SK-N-MC (cell line): ENCODE measurements around the gene PTPRM.

Experiments used
- EZH2 ChIP-seq: fragments of 200-600 bp; sonication (generic); IDR thresholded peaks from one replicate; pipeline ENCODE4 v1.6.1; 2017; ENCODE audit warnings: antibody characterized with exemption
- FOXP2 ChIP-seq: optimal IDR thresholded peaks from 2 replicates; pipeline ENCODE3; 2011; ENCODE audit warnings: mild to moderate bottlenecking, moderate library complexity; ENCODE audit not compliant: insufficient read depth; ENCODE audit errors: extremely low read length, control extremely low read depth
- POLR2AphosphoS5 ChIP-seq: IDR thresholded peaks from 2 replicates; pipeline ENCODE4 v1.6.1; 2012; ENCODE audit warnings: mild to moderate bottlenecking, low read depth, low read length, borderline replicate concordance

GRCh38 chr18:8443505-8443904 lies 876.4 kb downstream of the PTPRM start:
- TF ChIP-seq EZH2 (no peak), POLR2AphosphoS5 (no peak), FOXP2 (no peak)
